ENCODE results near the gene DLK2. TPM values are rescaled to one million over a fixed set of nuclear protein-coding genes. Genes with fewer than 3 reads are reported as not detected.

The DLK2 gene
- total and polyA plus RNA-seq, 2 donors (not counting 3 experiments of a cell fraction or from before 2014, with no cell fraction given) = 0.36 TPM; not detected in 1

GRCh38 chr6:43503443-43503842, 48.1 kb upstream of the DLK2 start:
- FAIRE-seq = no peak
- Histone ChIP-seq H3K27ac (ENCODE audit: insufficient read depth, low read depth, low read length) (no peak overlapping the region), H3K4me2 (ENCODE audit: insufficient read depth, low read length) (no peak overlapping the region), H3K4me3 (replicated peaks in 1 of 3; ENCODE audit: insufficient read depth in 1 of 3, low read depth in 1 of 3, low read length in 3 of 3) (no peak overlapping the region), H3K79me2 (ENCODE audit: control insufficient read depth, insufficient read depth, low read length) (no peaks in the 10 kb centered on the region), H3K9ac (replicated peaks; ENCODE audit: extremely low read depth, insufficient read depth, low read length) (no peak overlapping the region), H3K4me1 (ENCODE audit: control insufficient read depth, extremely low read depth, insufficient read depth, low read length) (peaks cover 15% of the 10 kb centered on the region), H3K36me3 (ENCODE audit: control insufficient read depth in 2 of 2, extremely low read depth in 1 of 2, insufficient read depth in 2 of 2, low read length in 2 of 2) (peaks cover 0 to 29% of the 10 kb centered on the region in 2 experiments), H2AFZ (ENCODE audit: low read depth, low read length) (no peak overlapping the region), H3K27me3 (ENCODE audit: control insufficient read depth in 2 of 2, insufficient read depth in 2 of 2, low read length in 2 of 2) (no peaks in the 10 kb centered on the region), H3K9me1 (replicated peaks; ENCODE audit: control insufficient read depth, extremely low read depth, insufficient read depth, low read length) (no peaks in the 10 kb centered on the region), H4K20me1 (replicated peaks; ENCODE audit: control insufficient read depth, extremely low read depth, insufficient read depth, low read length) (no peaks in the 10 kb centered on the region), H3K9me3 (replicated peaks; ENCODE audit: control insufficient read depth, insufficient read depth, low read length) (no peaks in the 10 kb centered on the region)
- ChIA-PET POLR2A (interaction anchor here (0.6 kb wide), 1 partner anchor 16 kb away, joined by 3 read pairs; no protein-coding TSS in a partner anchor), CTCF (interaction anchor here (1.5 to 19.0 kb wide), 2 partner anchors 11 to 48 kb away, joined by 6 to 289 read pairs; partner anchors contain the start of gene DLK2)
- TF ChIP-seq EZH2 (IDR thresholded peaks at IDR 0.05; ENCODE audit: borderline replicate concordance, low read depth, low read length, severe bottlenecking) = no peak
- intact Hi-C loops (cut with micrococcal nuclease) (loop anchor here (10.0 kb wide), 1 partner anchor 599 kb away; no protein-coding TSS in a partner anchor), dilution Hi-C loops (cut with MboI; ENCODE audit: extremely low pct_ligation_motif_present, low sequenced_read_pairs) (no loop called here)
- DNase-seq (ENCODE audit: low read depth, low spot score) = no peak
- no TSS peak for BruUV-seq (replicated peaks)

GRCh38 chr6:43502666-43503065, 47.3 kb upstream of the DLK2 start:
- Histone ChIP-seq H3K9me3 (replicated peaks; ENCODE audit: control insufficient read depth, insufficient read depth, low read length) (no peaks in the 10 kb centered on the region), H3K36me3 (ENCODE audit: control insufficient read depth in 2 of 2, extremely low read depth in 1 of 2, insufficient read depth in 2 of 2, low read length in 2 of 2) (peaks cover 0 to 29% of the 10 kb centered on the region in 2 experiments), H3K4me3 (replicated peaks in 1 of 3; ENCODE audit: insufficient read depth in 1 of 3, low read depth in 1 of 3, low read length in 3 of 3) (no peak overlapping the region), H3K9me1 (replicated peaks; ENCODE audit: control insufficient read depth, extremely low read depth, insufficient read depth, low read length) (no peaks in the 10 kb centered on the region), H3K27ac (ENCODE audit: insufficient read depth, low read depth, low read length) (no peak overlapping the region), H3K27me3 (ENCODE audit: control insufficient read depth in 2 of 2, insufficient read depth in 2 of 2, low read length in 2 of 2) (no peaks in the 10 kb centered on the region), H4K20me1 (replicated peaks; ENCODE audit: control insufficient read depth, extremely low read depth, insufficient read depth, low read length) (no peaks in the 10 kb centered on the region), H2AFZ (ENCODE audit: low read depth, low read length) (no peak overlapping the region), H3K79me2 (ENCODE audit: control insufficient read depth, insufficient read depth, low read length) (no peaks in the 10 kb centered on the region), H3K4me1 (ENCODE audit: control insufficient read depth, extremely low read depth, insufficient read depth, low read length) (peaks cover 15% of the 10 kb centered on the region), H3K4me2 (ENCODE audit: insufficient read depth, low read length) (no peak overlapping the region), H3K9ac (replicated peaks; ENCODE audit: extremely low read depth, insufficient read depth, low read length) (no peak overlapping the region)
- intact Hi-C loops (cut with micrococcal nuclease) (loop anchor here (10.0 kb wide), 1 partner anchor 598 kb away; no protein-coding TSS in a partner anchor), dilution Hi-C loops (cut with MboI; ENCODE audit: extremely low pct_ligation_motif_present, low sequenced_read_pairs) (no loop called here)
- no TSS peak for BruUV-seq (replicated peaks)
- POLR2A ChIA-PET = no interaction called here
- DNase-seq (ENCODE audit: low read depth, low spot score) (no peak), FAIRE-seq (no peak)
- TF ChIP-seq POLR2A (IDR thresholded peaks at IDR 0.05; ENCODE audit: low read depth, low read length) = no peak
- no peak for TF ChIP-seq CTCF (IDR thresholded peaks at IDR 0.05; ENCODE audit: extremely low read depth in 1 of 2, insufficient read depth in 1 of 2, low read depth in 1 of 2, low read length in 2 of 2)
- no peak for TF ChIP-seq JUN (IDR thresholded peaks at IDR 0.05; ENCODE audit: borderline replicate concordance, insufficient read depth, insufficient read length, low read depth)
- TF ChIP-seq FOS (IDR thresholded peaks at IDR 0.05; ENCODE audit: borderline replicate concordance, insufficient read depth, low read length) = no peak
- TF ChIP-seq MYC (IDR thresholded peaks at IDR 0.05; ENCODE audit: low read depth, low read length) = no peak
- no peak for TF ChIP-seq GATA2 (IDR thresholded peaks at IDR 0.05; ENCODE audit: insufficient read depth, insufficient read length, low read depth, low read length)
- TF ChIP-seq, protein P1, sequence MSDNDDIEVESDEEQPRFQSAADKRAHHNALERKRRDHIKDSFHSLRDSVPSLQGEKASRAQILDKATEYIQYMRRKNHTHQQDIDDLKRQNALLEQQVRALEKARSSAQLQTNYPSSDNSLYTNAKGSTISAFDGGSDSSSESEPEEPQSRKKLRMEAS (IDR thresholded peaks at IDR 0.05; ENCODE audit: insufficient read depth, insufficient read length) = no peak
- TF ChIP-seq POLR2AphosphoS5 (IDR thresholded peaks at IDR 0.05; ENCODE audit: insufficient read depth, low read depth, low read length) = no peak
- no peak for TF ChIP-seq EZH2 (IDR thresholded peaks at IDR 0.05; ENCODE audit: borderline replicate concordance, low read depth, low read length, severe bottlenecking)
- CTCF ChIA-PET = interaction anchor here (0.6 to 19.0 kb wide), 3 partner anchors 11 to 156 kb away, joined by 3 to 289 read pairs (median 6); partner anchors contain the start of gene DLK2
